ENCODE results near the gene CHCHD5.
"Not testable (repeated sequence)": the region's sequence is repeated elsewhere in the genome, so short reads cannot be mapped to it uniquely, and the experiment has no call there.

Gene CHCHD5

GRCh38 chr2:112588611-112589045 lies 4.2 kb downstream of the CHCHD5 start:
- DNase-seq: no peak

GRCh38 chr2:112591413-112591812 lies 7.0 kb downstream of the CHCHD5 start:
- DNase-seq: no peak

GRCh38 chr2:112593736-112594135 lies 9.3 kb downstream of the CHCHD5 start:
- DNase-seq: no peak

- no peak for DNase-seq
Observed at GRCh38 chr2:112597537-112598322, 13.3 kb downstream of the CHCHD5 start.

GRCh38 chr2:112600634-112601033 lies 16.2 kb downstream of the CHCHD5 start:
- no peak for DNase-seq

GRCh38 chr2:112601754-112602153 lies 17.3 kb downstream of the CHCHD5 start:
- DNase-seq: no peak

- no peak for DNase-seq
Observed at GRCh38 chr2:112602917-112603316, 18.5 kb downstream of the CHCHD5 start.

- no peak for DNase-seq
Observed at GRCh38 chr2:112603731-112604130, 19.3 kb downstream of the CHCHD5 start.

GRCh38 chr2:112604952-112605351 lies 20.5 kb downstream of the CHCHD5 start:
- no peak for DNase-seq

- DNase-seq: no peak
Observed at GRCh38 chr2:112605926-112606325, 21.5 kb downstream of the CHCHD5 start.

GRCh38 chr2:112606547-112606946 lies 22.1 kb downstream of the CHCHD5 start:
- no peak for DNase-seq

- no peak for DNase-seq
Observed at GRCh38 chr2:112607680-112608438, 23.4 kb downstream of the CHCHD5 start.

GRCh38 chr2:112609320-112609719 lies 24.9 kb downstream of the CHCHD5 start:
- DNase-seq: not testable (repeated sequence)

GRCh38 chr2:112612283-112612682 lies 27.9 kb downstream of the CHCHD5 start:
- not testable (repeated sequence) for DNase-seq

- no peak for DNase-seq
Observed at GRCh38 chr2:112614201-112614840, 29.9 kb downstream of the CHCHD5 start.

- DNase-seq: no peak
Observed at GRCh38 chr2:112615051-112615450, 30.6 kb downstream of the CHCHD5 start.

- DNase-seq: not testable (repeated sequence)
Observed at GRCh38 chr2:112615798-112616197, 31.4 kb downstream of the CHCHD5 start.

GRCh38 chr2:112618383-112618782 lies 34.0 kb downstream of the CHCHD5 start:
- DNase-seq: no peak

GRCh38 chr2:112621790-112622527 lies 37.5 kb downstream of the CHCHD5 start:
- no peak for DNase-seq

GRCh38 chr2:112622528-112622849 lies 38.1 kb downstream of the CHCHD5 start:
- DNase-seq: no peak

GRCh38 chr2:112623913-112624777 lies 39.7 kb downstream of the CHCHD5 start:
- DNase-seq: no peak

GRCh38 chr2:112625474-112626114 lies 41.2 kb downstream of the CHCHD5 start:
- no peak for DNase-seq

Measured in NCI-H1436 (cell line).